Duodenal mucosa (tissue), 2 donors: ENCODE measurements around the gene ZNF177.
"Not testable (repeated sequence)": the region's sequence is repeated elsewhere in the genome, so short reads cannot be mapped to it uniquely, and the experiment has no call there.

ENCODE experiments used
- H3K27ac ChIP-seq: one replicate; pipeline ENCODE4 v1.7.0; 2013; ENCODE audit warnings: low read depth, low read length
- H3K27me3 ChIP-seq, 2 donors: one replicate each; pipeline ENCODE4 v1.7.0; 2013; ENCODE audit warnings: low read length in 2 of 2, control low read depth in 1 of 2; ENCODE audit not compliant: insufficient read depth in 2 of 2, control insufficient read depth in 1 of 2
- H3K36me3 ChIP-seq, 2 donors: one replicate each; pipeline ENCODE4 v1.7.0; 2013; ENCODE audit warnings: low read length in 2 of 2, control low read depth in 1 of 2; ENCODE audit not compliant: insufficient read depth in 2 of 2, control insufficient read depth in 1 of 2
- H3K4me1 ChIP-seq, 2 donors: one replicate each; pipeline ENCODE4 v1.7.0; 2013; ENCODE audit warnings: low read length in 2 of 2, control low read depth in 1 of 2; ENCODE audit not compliant: insufficient read depth in 2 of 2, control insufficient read depth in 1 of 2
- H3K4me3 ChIP-seq, 2 donors: one replicate each; pipeline ENCODE4 v1.7.0; 2013; ENCODE audit warnings: low read length in 2 of 2, low read depth in 1 of 2
- H3K9ac ChIP-seq, 2 donors: one replicate each; pipeline ENCODE4 v1.7.0; 2013; ENCODE audit warnings: low read length in 2 of 2, low read depth in 1 of 2
- H3K9me3 ChIP-seq, 2 donors: one replicate each; pipeline ENCODE4 v1.7.0; 2013; ENCODE audit warnings: low read length in 2 of 2, control low read depth in 1 of 2; ENCODE audit not compliant: control insufficient read depth in 1 of 2

Gene ZNF177

GRCh38 chr19:9362905-9363304, at the start of gene ZNF177:
ZNF177 (plus strand) TSS chr19:9363013; CDS start chr19:9378312, 15,299 bp downstream.
- H3K4me3 ChIP-seq = peak within 1 kb of the TSS; percentile 15 to 23

GRCh38 chr19:9313756-9314155, 49.1 kb upstream of the ZNF177 start:
- peaks cover 0 to 3% of the 10 kb centered on the region in 2 donors for H3K9me3 ChIP-seq
- no peak overlapping the region for H3K9ac ChIP-seq
- H3K27ac ChIP-seq = no peak overlapping the region
- no peaks in the 10 kb centered on the region for H3K4me1 ChIP-seq
- H3K27me3 ChIP-seq = no peaks in the 10 kb centered on the region
- no peak overlapping the region for H3K4me3 ChIP-seq
- H3K36me3 ChIP-seq = no peaks in the 10 kb centered on the region

More at GRCh38 chr19:9362905-9363304, at the start of gene ZNF177:
- Histone ChIP-seq H3K4me1 (no peaks in the 10 kb centered on the region), H3K27me3 (no peaks in the 10 kb centered on the region), H3K9me3 (peaks cover 45 to 53% of the 10 kb centered on the region in 2 donors), H3K9ac (no peak within 1 kb of the TSS), H3K27ac (no peak within 1 kb of the TSS), H3K36me3 (no peaks in the 10 kb centered on the region)

GRCh38 chr19:9321338-9321737, 41.5 kb upstream of the ZNF177 start:
- Histone ChIP-seq H3K27me3 (no peaks in the 10 kb centered on the region), H3K27ac (no peak overlapping the region), H3K9me3 (peaks cover 11 to 13% of the 10 kb centered on the region in 2 donors), H3K4me3 (no peak overlapping the region), H3K4me1 (peaks cover 0 to 12% of the 10 kb centered on the region in 2 donors), H3K36me3 (peaks cover 0 to 4% of the 10 kb centered on the region in 2 donors), H3K9ac (no peak overlapping the region)

GRCh38 chr19:9321756-9322155, 41.1 kb upstream of the ZNF177 start:
- not testable (repeated sequence) for H3K27ac ChIP-seq, H3K36me3 ChIP-seq, H3K27me3 ChIP-seq, H3K9ac ChIP-seq, H3K4me3 ChIP-seq
- peaks cover 11 to 14% of the 10 kb centered on the region in 2 donors for H3K9me3 ChIP-seq
- H3K4me1 ChIP-seq = peaks cover 0 to 12% of the 10 kb centered on the region in 2 donors

GRCh38 chr19:9322201-9322600, 40.6 kb upstream of the ZNF177 start:
- not testable (repeated sequence) for H3K4me3 ChIP-seq, H3K27me3 ChIP-seq, H3K27ac ChIP-seq, H3K36me3 ChIP-seq, H3K9ac ChIP-seq
- peaks cover 0 to 12% of the 10 kb centered on the region in 2 donors for H3K4me1 ChIP-seq
- H3K9me3 ChIP-seq = peaks cover 11 to 18% of the 10 kb centered on the region in 2 donors

- Histone ChIP-seq H3K4me1 (peaks cover 0 to 12% of the 10 kb centered on the region in 2 donors), H3K9me3 (peaks cover 20 to 31% of the 10 kb centered on the region in 2 donors), H3K4me3 (peak overlapping the region; percentile 85 to 88), H3K27me3 (no peaks in the 10 kb centered on the region), H3K27ac (peak overlapping the region; percentile 70), H3K36me3 (peaks cover 0 to 7% of the 10 kb centered on the region in 2 donors), H3K9ac (peak overlapping the region; percentile 55 to 58)
Observed at GRCh38 chr19:9323557-9323918, 39.3 kb upstream of the ZNF177 start.

- Histone ChIP-seq H3K27me3 (no peaks in the 10 kb centered on the region), H3K4me1 (peaks cover 0 to 12% of the 10 kb centered on the region in 2 donors), H3K27ac (peak within 1 kb of the TSS; percentile 79), H3K9ac (peak within 1 kb of the TSS; percentile 55 to 58), H3K9me3 (peaks cover 25 to 33% of the 10 kb centered on the region in 2 donors), H3K36me3 (peaks cover 0 to 10% of the 10 kb centered on the region in 2 donors), H3K4me3 (peak within 1 kb of the TSS; percentile 85 to 88)
Observed at GRCh38 chr19:9323919-9324583, 38.8 kb upstream of the ZNF177 start, which contains the start of gene ZNF559. ZNF559 (plus strand) TSS chr19:9324179; CDS start chr19:9338550, 14,371 bp downstream.

GRCh38 chr19:9324584-9324962, 38.2 kb upstream of the ZNF177 start:
- Histone ChIP-seq H3K9me3 (peaks cover 25 to 38% of the 10 kb centered on the region in 2 donors), H3K4me1 (peaks cover 0 to 12% of the 10 kb centered on the region in 2 donors), H3K27ac (peak overlapping the region; percentile 79)

GRCh38 chr19:9329999-9330398, 32.8 kb upstream of the ZNF177 start:
- Histone ChIP-seq H3K36me3 (peaks cover 12 to 28% of the 10 kb centered on the region in 2 donors), H3K4me3 (no peak overlapping the region), H3K9ac (no peak overlapping the region), H3K27ac (no peak overlapping the region), H3K4me1 (peaks cover 0 to under 1% of the 10 kb centered on the region in 2 donors), H3K27me3 (no peaks in the 10 kb centered on the region), H3K9me3 (peaks cover 54 to 75% of the 10 kb centered on the region in 2 donors)

More at GRCh38 chr19:9324584-9324962, 38.2 kb upstream of the ZNF177 start:
- H3K27me3 ChIP-seq = no peaks in the 10 kb centered on the region
- H3K4me3 ChIP-seq = peak overlapping the region; percentile 85 to 88
- peaks cover 0 to 10% of the 10 kb centered on the region in 2 donors for H3K36me3 ChIP-seq
- peak overlapping the region; percentile 55 to 58 for H3K9ac ChIP-seq

- no peaks in the 10 kb centered on the region for H3K4me1 ChIP-seq
- peaks cover 50 to 53% of the 10 kb centered on the region in 2 donors for H3K36me3 ChIP-seq
- peak overlapping the region; percentile 1 to 55 for H3K4me3 ChIP-seq
- H3K27me3 ChIP-seq = no peaks in the 10 kb centered on the region
- no peak overlapping the region for H3K9ac ChIP-seq
- H3K9me3 ChIP-seq = peaks cover 61 to 80% of the 10 kb centered on the region in 2 donors
- H3K27ac ChIP-seq = no peak overlapping the region
Observed at GRCh38 chr19:9342610-9343304, 20.1 kb upstream of the ZNF177 start.
